CD4-positive, alpha-beta T cell treated with Interleukin-4 for 1 hour (primary cell): Measurements from ENCODE around the gene PTS.
"Not testable (repeated sequence)": the region's sequence is repeated elsewhere in the genome, so short reads cannot be mapped to it uniquely, and the experiment has no call there.

Experiments used
- DNase-seq, 2 donors: peaks; one replicate each; pipeline ENCODE4 v3.0.0-alpha.2; 2020 to 2022

The PTS gene

GRCh38 chr11:112226062-112226830, at the start of gene PTS:
Gene PTS (plus strand): TSS chr11:112226428. CDS start chr11:112226444, 16 bp downstream.
- DNase-seq, result peak; percentile 87

- no peak for DNase-seq
These were observed 48.6 kb upstream of the PTS start for GRCh38 chr11:112177589-112177988.

- no peak for DNase-seq
These were observed 47.8 kb upstream of the PTS start for GRCh38 chr11:112178428-112178827.

- DNase-seq, result no peak
These were observed 47.3 kb upstream of the PTS start for GRCh38 chr11:112178936-112179335.

GRCh38 chr11:112179601-112180000, 46.6 kb upstream of the PTS start:
- peak in 1 of 2 donors; percentile 33 for DNase-seq

GRCh38 chr11:112182867-112183266, 43.4 kb upstream of the PTS start:
- no peak for DNase-seq

- DNase-seq, result no peak
These were observed 40.3 kb upstream of the PTS start for GRCh38 chr11:112185883-112186282.

GRCh38 chr11:112186304-112186703, 39.9 kb upstream of the PTS start:
- DNase-seq, result no peak

GRCh38 chr11:112195113-112195512, 31.1 kb upstream of the PTS start:
- not testable (repeated sequence) for DNase-seq

GRCh38 chr11:112195951-112196351, 30.3 kb upstream of the PTS start:
- no peak for DNase-seq

- DNase-seq, result no peak
These were observed 29.6 kb upstream of the PTS start for GRCh38 chr11:112196519-112197087.

GRCh38 chr11:112199101-112199500, 27.1 kb upstream of the PTS start:
- DNase-seq, result not testable (repeated sequence)

GRCh38 chr11:112200252-112200651, 26.0 kb upstream of the PTS start:
- no peak for DNase-seq

GRCh38 chr11:112206071-112206470, 20.2 kb upstream of the PTS start:
- no peak for DNase-seq

- no peak for DNase-seq
These were observed 15.3 kb upstream of the PTS start for GRCh38 chr11:112210890-112211289.

GRCh38 chr11:112211536-112211935, 14.7 kb upstream of the PTS start:
- no peak for DNase-seq

- no peak for DNase-seq
These were observed 13.9 kb upstream of the PTS start for GRCh38 chr11:112212290-112212689.

GRCh38 chr11:112212710-112213109, 13.5 kb upstream of the PTS start:
- DNase-seq, result no peak

- no peak for DNase-seq
These were observed 12.5 kb upstream of the PTS start for GRCh38 chr11:112213753-112214152.

GRCh38 chr11:112215621-112216020, 10.6 kb upstream of the PTS start:
- DNase-seq, result no peak

GRCh38 chr11:112216561-112217105, 9.6 kb upstream of the PTS start:
- DNase-seq, result no peak

GRCh38 chr11:112219476-112220232, 6.6 kb upstream of the PTS start:
- DNase-seq, result peak; percentile 58 to 81

GRCh38 chr11:112221274-112221835, 4.9 kb upstream of the PTS start:
- no peak for DNase-seq
